Spleen (tissue), 11 donors: ENCODE data around the gene CEP128. TPM values are rescaled to one million over a fixed set of nuclear protein-coding genes. Genes with fewer than 3 reads are reported as not detected.
A peak's percentile ranks its signal among the peaks of the same experiment; 100 is the strongest.

ENCODE experiments used
- DNase-seq: peaks from one replicate; pipeline ENCODE4 v3.0.0-alpha.2; 2020
- H3K27ac ChIP-seq, 8 donors: fragments of 200-600 bp; sonication (generic) in 7 of 8; 1 replicate in 4 of 8; 2 replicates in 4 of 8; pipeline versions ENCODE4 v1.5.0 to v1.8.0; 2016 to 2021; ENCODE audit warnings: inconsistent platforms in 4 of 8, mild to moderate bottlenecking in 4 of 8, moderate library complexity in 1 of 8
- H3K27me3 ChIP-seq, 7 donors: fragments of 200-600 bp; sonication (generic) in 6 of 7; replicated peaks in 1 of 7; 1 replicate in 4 of 7; 2 replicates in 3 of 7; pipeline versions ENCODE4 v1.5.0 to v1.8.0; 2016 to 2021; ENCODE audit warnings: inconsistent platforms in 3 of 7, mild to moderate bottlenecking in 1 of 7
- H3K36me3 ChIP-seq, 6 donors: fragments of 200-600 bp; sonication (generic) in 5 of 6; 1 replicate in 4 of 6; 2 replicates in 2 of 6; pipeline versions ENCODE4 v1.5.0 to v1.8.0; 2016 to 2021; ENCODE audit warnings: inconsistent platforms in 2 of 6
- H3K4me1 ChIP-seq, 6 donors: fragments of 200-600 bp; sonication (generic) in 5 of 6; 1 replicate in 3 of 6; 2 replicates in 3 of 6; pipeline versions ENCODE4 v1.5.0 to v1.8.0; 2016 to 2021; ENCODE audit warnings: inconsistent platforms in 3 of 6
- H3K4me3 ChIP-seq, 8 donors: fragments of 200-600 bp; sonication (generic) in 7 of 8; 1 replicate in 4 of 8; 2 replicates in 4 of 8; pipeline versions ENCODE4 v1.5.0 to v1.8.0; 2016 to 2021; ENCODE audit warnings: inconsistent platforms in 4 of 8, mild to moderate bottlenecking in 4 of 8, moderate library complexity in 2 of 8
- H3K9me3 ChIP-seq, 8 donors: fragments of 200-600 bp; sonication (generic) in 7 of 8; 1 replicate in 4 of 8; 2 replicates in 4 of 8; pipeline versions ENCODE4 v1.5.0 to v1.8.0; 2016 to 2021; ENCODE audit warnings: inconsistent platforms in 4 of 8
- POLR2A ChIP-seq, 3 donors: fragments of 450-650 bp; IDR thresholded peaks; one replicate each; pipeline ENCODE4 v1.5.1; 2017; ENCODE audit warnings: antibody characterized with exemption in 3 of 3, mild to moderate bottlenecking in 1 of 3
- POLR2AphosphoS5 ChIP-seq, 3 donors: sonication (generic); formaldehyde crosslinking; IDR thresholded peaks; one replicate each; pipeline ENCODE4 v1.5.1; 2017; ENCODE audit warnings: antibody characterized with exemption in 3 of 3
- WGBS, 5 donors: extraction: QIAGEN DNeasy Blood & Tissue Kit in 3 of 5; methylation state at CpG; one replicate each; pipeline versions ENCODE4 v1.1.5 to v1.1.7; 2013 to 2018; 5-methylcytosine and 5-hydroxymethylcytosine counted together
- intact Hi-C: fragments of 100-400 bp; cut with DNase I; formaldehyde crosslinking; loops from one replicate; pipeline ENCODE4 v1.15.0; 2023; ENCODE audit warnings: low total_unique reads
- polyA plus RNA-seq, 3 donors: library from polyadenylated mRNA; stranded (reverse); fragments of 200-250 nt; gene quantifications; one replicate each; pipeline ENCODE4 v1.2.1, GENCODE V29; 2013
- total RNA-seq, 7 donors: library from RNA; depleted of rRNA in 3 of 7; stranded (reverse); fragments of >200 nt in 3 of 7; fragmentation: NEBNext Ultra II Directional in 4 of 7; extraction: Animal tissue kit (Norgen Biotek cat#: 25700) in 4 of 7; gene quantifications; one replicate each; pipeline versions ENCODE4 v1.1.0 to v1.2.1, GENCODE V29; 2016 to 2021
- TF ChIP-seq, protein P1 (sequence below), 11 experiments: fragments of 200-600 bp in 7 of 11; fragments of 450-650 bp in 4 of 11; sonication (generic) in 4 of 11; IDR thresholded peaks in 8 of 11; conservative IDR thresholded peaks in 3 of 11; 1 replicate in 7 of 11; 2 replicates in 4 of 11; pipeline versions ENCODE4 v1.4.0 to v1.8.0; 2016 to 2021; ENCODE audit warnings: antibody characterized with exemption in 11 of 11, inconsistent platforms in 4 of 11, mild to moderate bottlenecking in 1 of 11
- donor health status: healthy with polysubstance abuse.
- donor health status: DM: no; HTN: no; CAD: no; lungs with moderate emphysema.
- donor health status: DM: no; HTN: no; CAD: no.
- donor health status: Bipolar disorder and iron deficiency.
- donor health status: healthy.
- donor health status: DM: no; HTN: no; CAD: no.
- donor health status: DM: yes; HTN: yes; CAD: no.

The CEP128 gene
- total and polyA plus RNA-seq, 10 donors = 1.5 to 34.2 (median 15.7) TPM

GRCh38 chr14:80942191-80942600 lies 658 bp upstream of the CEP128 start:
- intact Hi-C loops = no loop called here
- peaks cover 3 to 33% (median 20%) of the 10 kb centered on the region in 6 donors for H3K4me1 ChIP-seq
- 16 to 28% (median 25%) methylated on average over 5 of the region's 5 CpGs for WGBS, 5 donors
- H3K27ac ChIP-seq = peak overlapping the region in 6 of 8 donors; percentile 43 to 74 (median 66)
- no peaks in the 10 kb centered on the region for H3K27me3 ChIP-seq
- H3K9me3 ChIP-seq = no peaks in the 10 kb centered on the region
- peak overlapping the region in 6 of 8 donors; percentile 59 to 78 (median 70) for H3K4me3 ChIP-seq
- no peak for DNase-seq
- TF ChIP-seq, protein P1, sequence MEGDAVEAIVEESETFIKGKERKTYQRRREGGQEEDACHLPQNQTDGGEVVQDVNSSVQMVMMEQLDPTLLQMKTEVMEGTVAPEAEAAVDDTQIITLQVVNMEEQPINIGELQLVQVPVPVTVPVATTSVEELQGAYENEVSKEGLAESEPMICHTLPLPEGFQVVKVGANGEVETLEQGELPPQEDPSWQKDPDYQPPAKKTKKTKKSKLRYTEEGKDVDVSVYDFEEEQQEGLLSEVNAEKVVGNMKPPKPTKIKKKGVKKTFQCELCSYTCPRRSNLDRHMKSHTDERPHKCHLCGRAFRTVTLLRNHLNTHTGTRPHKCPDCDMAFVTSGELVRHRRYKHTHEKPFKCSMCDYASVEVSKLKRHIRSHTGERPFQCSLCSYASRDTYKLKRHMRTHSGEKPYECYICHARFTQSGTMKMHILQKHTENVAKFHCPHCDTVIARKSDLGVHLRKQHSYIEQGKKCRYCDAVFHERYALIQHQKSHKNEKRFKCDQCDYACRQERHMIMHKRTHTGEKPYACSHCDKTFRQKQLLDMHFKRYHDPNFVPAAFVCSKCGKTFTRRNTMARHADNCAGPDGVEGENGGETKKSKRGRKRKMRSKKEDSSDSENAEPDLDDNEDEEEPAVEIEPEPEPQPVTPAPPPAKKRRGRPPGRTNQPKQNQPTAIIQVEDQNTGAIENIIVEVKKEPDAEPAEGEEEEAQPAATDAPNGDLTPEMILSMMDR (IDR thresholded peaks at IDR 0.05 in 8 of 11, conservative IDR thresholded peaks at IDR 0.05 in 3 of 11) = no peak
- TF ChIP-seq POLR2A (IDR thresholded peaks at IDR 0.05) (no peak), POLR2AphosphoS5 (IDR thresholded peaks at IDR 0.05) (no peak)
- H3K36me3 ChIP-seq = peaks cover 0 to 4% (median 0%) of the 10 kb centered on the region in 6 donors

GRCh38 chr14:80940146-80940545 lies 1.4 kb downstream of the CEP128 start:
- H3K27ac ChIP-seq = no peak overlapping the region
- no peaks in the 10 kb centered on the region for H3K9me3 ChIP-seq
- TF ChIP-seq POLR2AphosphoS5 (IDR thresholded peaks at IDR 0.05) (no peak), POLR2A (IDR thresholded peaks at IDR 0.05) (no peak)
- TF ChIP-seq, protein P1 (IDR thresholded peaks at IDR 0.05 in 8 of 11, conservative IDR thresholded peaks at IDR 0.05 in 3 of 11) = no peak
- intact Hi-C loops = no loop called here
- WGBS, 5 donors = 42 to 74% (median 61%) methylated on average over 1 of the region's 1 CpG
- peaks cover 0 to 4% (median 0%) of the 10 kb centered on the region in 6 donors for H3K36me3 ChIP-seq
- no peaks in the 10 kb centered on the region for H3K27me3 ChIP-seq
- H3K4me3 ChIP-seq = no peak overlapping the region
- peaks cover 3 to 33% (median 20%) of the 10 kb centered on the region in 6 donors for H3K4me1 ChIP-seq
- DNase-seq = no peak

DNA sequence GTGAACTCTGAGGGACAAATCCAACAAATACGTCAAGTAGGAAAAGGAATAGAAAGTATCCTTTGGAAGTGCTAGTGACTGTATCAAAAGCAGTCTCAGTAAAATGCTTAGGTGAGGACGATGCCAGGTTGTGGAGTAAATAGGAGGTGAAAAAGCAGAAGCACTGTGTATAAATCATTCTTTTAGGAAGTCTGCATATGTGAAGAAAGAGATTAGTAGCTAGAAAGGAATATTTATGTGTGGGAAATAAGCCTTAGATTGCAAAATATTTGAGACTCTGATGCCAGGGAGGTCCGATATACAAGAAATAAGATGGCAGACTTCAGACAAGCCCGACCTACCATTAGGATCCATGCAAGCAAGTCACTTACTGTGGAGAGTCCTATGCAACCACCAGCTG lies 7.9 kb downstream of the CEP128 start:
- Histone ChIP-seq H3K27me3 (no peaks in the 10 kb centered on the region), H3K4me1 (peaks cover 0 to 29% (median 20%) of the 10 kb centered on the region in 6 donors), H3K27ac (no peak overlapping the region), H3K9me3 (peaks cover 0 to 3% (median 0%) of the 10 kb centered on the region in 8 donors), H3K4me3 (no peak overlapping the region), H3K36me3 (no peaks in the 10 kb centered on the region)
- intact Hi-C loops = no loop called here
- TF ChIP-seq POLR2A (IDR thresholded peaks at IDR 0.05) = no peak
- TF ChIP-seq POLR2AphosphoS5 (IDR thresholded peaks at IDR 0.05) = no peak
- TF ChIP-seq, protein P1 (IDR thresholded peaks at IDR 0.05 in 8 of 11, conservative IDR thresholded peaks at IDR 0.05 in 3 of 11) = no peak
- 45 to 62% (median 51%) methylated on average over 4 of the region's 4 CpGs for WGBS, 5 donors
- DNase-seq = no peak

DNA sequence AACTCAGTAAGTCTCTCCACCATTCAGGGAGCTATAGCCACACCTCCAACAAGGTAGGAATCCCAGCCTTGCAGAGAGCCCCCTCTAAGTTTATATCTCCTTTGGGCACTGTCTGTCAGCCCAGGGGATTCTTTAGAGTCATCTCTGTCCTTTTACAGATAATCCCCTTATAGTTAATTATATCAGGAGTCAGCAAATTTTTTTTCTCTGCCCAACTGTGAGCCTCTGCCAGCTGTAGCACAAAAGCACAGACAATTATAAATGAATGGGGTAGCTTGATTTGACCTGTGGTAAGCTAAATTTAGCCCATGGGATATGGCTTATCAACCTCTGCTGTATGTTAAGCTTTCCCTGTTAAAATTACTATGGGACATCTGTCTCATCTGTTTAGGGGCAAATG lies 8.3 kb downstream of the CEP128 start:
- H3K27ac ChIP-seq = no peak overlapping the region
- no peaks in the 10 kb centered on the region for H3K27me3 ChIP-seq
- no peak overlapping the region for H3K4me3 ChIP-seq
- peaks cover 0 to 6% (median 0%) of the 10 kb centered on the region in 8 donors for H3K9me3 ChIP-seq
- intact Hi-C loops = no loop called here
- no peak for DNase-seq
- H3K36me3 ChIP-seq = no peaks in the 10 kb centered on the region
- peaks cover 0 to 29% (median 20%) of the 10 kb centered on the region in 6 donors for H3K4me1 ChIP-seq
- no peak for TF ChIP-seq POLR2A (IDR thresholded peaks at IDR 0.05)
- TF ChIP-seq, protein P1 (IDR thresholded peaks at IDR 0.05 in 8 of 11, conservative IDR thresholded peaks at IDR 0.05 in 3 of 11) = no peak
- TF ChIP-seq POLR2AphosphoS5 (IDR thresholded peaks at IDR 0.05) = no peak
